GM21737 (cell line): ENCODE data around the gene MCCC2.
A peak's percentile ranks its signal among the peaks of the same experiment; 100 is the strongest.
"Not testable (repeated sequence)": the region's sequence is repeated elsewhere in the genome, so short reads cannot be mapped to it uniquely, and the experiment has no call there.

Experiments used
- ATAC-seq: cut with Tn5 transposase; IDR thresholded peaks from one replicate; pipeline ENCODE4 v1.9.1; 2021; ENCODE audit warnings: mild to moderate bottlenecking, moderate library complexity; ENCODE audit not compliant: unreplicated experiment

Gene MCCC2

GRCh38 chr5:71596169-71596568 lies 9.0 kb downstream of the MCCC2 start:
- no peak for ATAC-seq

GRCh38 chr5:71597001-71597400 lies 9.9 kb downstream of the MCCC2 start:
- no peak for ATAC-seq

GRCh38 chr5:71600783-71601182 lies 13.6 kb downstream of the MCCC2 start:
- no peak for ATAC-seq

DNA sequence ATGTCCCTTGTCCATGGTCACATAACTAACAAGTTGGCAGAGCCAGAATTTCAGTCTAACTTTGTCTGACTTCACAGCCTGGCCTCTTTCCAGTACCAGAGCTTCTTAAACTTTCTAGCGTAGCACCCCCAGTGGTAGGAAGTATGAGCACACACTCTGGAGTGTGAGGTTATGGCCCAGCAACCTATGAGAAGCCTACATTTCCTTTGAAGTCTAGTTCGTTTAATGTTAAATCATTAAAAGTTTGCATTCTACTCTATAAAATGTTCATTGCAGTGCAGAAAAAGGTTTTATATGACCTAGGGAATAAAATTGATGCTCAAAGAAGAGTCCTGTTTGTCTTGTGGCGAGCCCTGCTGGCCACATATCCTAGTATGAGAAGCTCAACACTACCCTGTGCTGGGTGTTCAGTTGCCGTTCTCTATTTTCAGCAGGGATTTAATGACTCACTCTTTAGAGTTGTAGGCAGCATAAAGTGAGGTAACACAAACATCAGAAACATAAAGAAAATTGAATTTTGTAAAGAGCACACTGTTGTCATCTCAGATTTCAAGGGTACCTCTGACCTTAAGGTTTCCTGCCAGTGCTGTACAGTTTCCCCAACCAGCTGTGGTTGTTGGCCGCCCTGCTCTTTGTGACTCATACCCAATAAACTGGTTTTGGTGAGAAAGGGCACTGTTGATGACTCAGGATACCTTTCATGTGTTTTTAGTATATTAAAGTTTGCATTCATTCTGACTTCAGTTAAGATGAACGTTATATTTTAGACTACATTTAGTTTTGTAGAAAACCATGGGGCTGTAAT lies 14.3 kb downstream of the MCCC2 start:
- ATAC-seq, result peak; percentile 81

DNA sequence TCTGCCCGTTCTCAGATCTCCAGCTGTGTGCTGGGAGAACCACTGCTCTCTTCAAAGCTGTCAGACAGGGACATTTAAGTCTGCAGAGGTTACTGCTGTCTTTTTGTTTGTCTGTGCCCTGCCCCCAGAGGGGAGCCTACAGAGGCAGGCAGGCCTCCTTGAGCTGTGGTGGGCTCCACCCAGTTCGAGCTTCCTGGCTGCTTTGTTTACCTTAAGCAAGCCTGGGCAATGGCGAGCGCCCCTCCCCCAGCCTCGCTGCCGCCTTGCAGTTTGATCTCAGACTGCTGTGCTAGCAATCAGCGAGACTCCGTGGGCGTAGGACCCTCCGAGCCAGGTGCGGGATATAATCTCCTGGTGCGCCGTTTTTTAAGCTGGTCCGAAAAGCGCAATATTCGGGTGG lies 22.8 kb downstream of the MCCC2 start:
- not testable (repeated sequence) for ATAC-seq

GRCh38 chr5:71615809-71616208 lies 28.7 kb downstream of the MCCC2 start:
- ATAC-seq, result no peak

- ATAC-seq, result no peak
Observed at GRCh38 chr5:71620630-71621029, 33.5 kb downstream of the MCCC2 start.

GRCh38 chr5:71621268-71621667 lies 34.1 kb downstream of the MCCC2 start:
- no peak for ATAC-seq

- ATAC-seq, result no peak
Observed at GRCh38 chr5:71621741-71622140, 34.6 kb downstream of the MCCC2 start.

DNA sequence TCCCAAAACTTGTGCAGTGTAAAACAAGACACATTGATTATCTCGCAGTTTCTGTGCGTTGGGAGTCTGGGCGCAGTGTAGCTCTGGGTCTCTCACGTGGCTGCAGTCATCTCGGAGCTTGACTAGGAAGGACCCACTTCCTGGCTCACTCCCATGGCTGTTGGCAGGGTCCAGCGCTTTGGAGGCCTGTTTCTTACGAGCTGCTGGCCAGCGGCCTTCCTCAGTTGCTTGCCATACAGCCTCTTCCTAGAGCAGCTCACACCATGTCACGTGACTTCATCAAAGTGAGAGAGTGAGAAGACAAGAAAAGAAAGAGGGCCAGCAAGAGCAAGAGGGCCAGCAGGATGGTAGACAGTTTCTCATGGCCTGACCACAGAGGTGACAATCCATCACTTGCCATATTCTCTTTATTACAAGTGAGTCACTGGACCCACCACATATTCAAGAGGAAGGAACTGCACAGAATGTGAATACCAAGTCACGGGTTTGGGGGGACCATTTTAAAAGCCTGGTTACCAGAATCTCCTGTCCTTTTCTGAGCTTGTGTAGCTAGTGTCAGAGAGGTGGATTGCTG lies 36.2 kb downstream of the MCCC2 start:
- no peak for ATAC-seq

DNA sequence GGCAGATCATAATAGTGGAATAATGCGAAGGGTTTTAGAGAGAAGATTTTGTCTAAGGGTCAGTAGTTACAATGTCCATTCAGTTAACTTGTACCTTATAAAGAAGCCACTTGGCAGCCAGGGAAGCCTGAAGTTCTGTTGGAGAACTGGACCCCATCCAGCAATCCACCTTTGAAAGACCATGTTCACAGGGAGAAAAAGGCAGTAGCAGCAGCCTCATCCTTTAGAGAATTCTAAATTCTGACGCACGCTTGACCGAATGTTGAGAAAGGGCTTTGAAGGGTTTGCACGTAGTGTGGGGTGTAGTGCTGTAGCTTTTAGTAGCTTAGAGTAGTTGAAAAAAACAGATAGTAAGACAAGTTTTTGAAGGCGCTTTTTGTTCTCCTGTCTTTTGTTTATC lies 42.8 kb downstream of the MCCC2 start:
- no peak for ATAC-seq

DNA sequence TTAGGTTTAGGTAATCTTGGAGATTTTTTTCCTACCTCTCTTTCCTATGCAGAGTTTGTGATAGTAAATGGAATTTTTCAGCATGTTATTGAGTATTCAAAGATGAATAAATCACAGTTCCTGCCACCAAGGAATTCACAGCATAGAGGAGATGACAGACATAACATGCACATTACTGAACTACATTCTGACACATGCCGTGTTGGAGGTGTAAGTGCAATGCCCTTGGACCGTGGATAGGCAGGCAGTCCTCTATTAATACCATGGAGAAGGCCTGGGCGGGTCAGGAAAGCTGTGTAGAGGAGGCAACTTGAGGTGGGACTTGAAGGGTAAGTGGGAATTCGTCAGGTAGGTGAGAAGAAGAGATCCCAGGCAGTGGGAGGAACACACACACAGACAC lies 43.9 kb downstream of the MCCC2 start:
- ATAC-seq, result no peak

GRCh38 chr5:71632168-71632567 lies 45.0 kb downstream of the MCCC2 start:
- no peak for ATAC-seq

GRCh38 chr5:71633255-71634155 lies 46.4 kb downstream of the MCCC2 start:
- ATAC-seq, result no peak

GRCh38 chr5:71637133-71637532 lies 50.0 kb downstream of the MCCC2 start:
- ATAC-seq, result no peak

GRCh38 chr5:71640408-71640807 lies 53.3 kb downstream of the MCCC2 start:
- no peak for ATAC-seq

DNA sequence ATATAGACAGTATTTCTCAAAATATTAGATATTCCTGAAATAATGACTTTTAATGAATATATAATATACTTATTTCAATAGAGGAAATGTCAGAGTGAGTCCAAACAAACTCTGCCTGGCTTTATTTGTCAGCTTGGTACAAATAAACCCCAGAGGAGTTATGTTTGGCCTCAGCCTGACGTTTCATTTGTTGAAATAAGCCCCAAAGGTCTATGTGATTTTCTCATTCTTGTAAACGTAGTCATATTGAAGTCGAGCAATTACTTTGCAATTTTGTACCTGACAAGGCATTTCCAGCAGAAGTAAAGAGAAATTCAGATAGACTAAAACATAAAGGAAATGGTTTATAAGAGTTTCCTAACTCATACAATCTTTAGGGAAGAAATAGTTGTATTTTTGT lies 57.9 kb downstream of the MCCC2 start:
- no peak for ATAC-seq

GRCh38 chr5:71650940-71651339 lies 63.8 kb downstream of the MCCC2 start:
- not testable (repeated sequence) for ATAC-seq

DNA sequence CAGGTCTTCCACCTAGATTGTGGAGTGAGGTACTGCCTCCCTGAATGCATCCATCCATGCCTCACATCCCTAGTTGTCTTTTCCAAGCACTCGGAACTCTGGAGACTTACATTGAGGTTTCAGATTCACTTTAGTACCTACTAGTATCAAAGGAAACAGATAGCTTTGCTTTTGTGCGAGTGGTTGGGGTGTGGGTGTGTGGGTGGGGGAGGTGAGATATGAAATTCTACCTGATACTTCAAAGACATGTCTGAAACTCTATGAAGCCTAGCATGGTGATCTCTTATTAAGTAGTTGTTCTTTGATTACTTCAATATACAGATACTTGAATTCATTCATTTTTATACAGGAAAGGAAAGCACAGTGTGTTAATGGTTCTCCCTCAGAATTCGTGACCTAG lies 64.4 kb downstream of the MCCC2 start:
- no peak for ATAC-seq

- ATAC-seq, result no peak
Observed at GRCh38 chr5:71652349-71652748, 65.2 kb downstream of the MCCC2 start.

- ATAC-seq, result no peak
Observed at GRCh38 chr5:71652803-71653543, 65.8 kb downstream of the MCCC2 start.
